ENCODE measurements around the gene DNAH14.

DNAH14 gene

DNA sequence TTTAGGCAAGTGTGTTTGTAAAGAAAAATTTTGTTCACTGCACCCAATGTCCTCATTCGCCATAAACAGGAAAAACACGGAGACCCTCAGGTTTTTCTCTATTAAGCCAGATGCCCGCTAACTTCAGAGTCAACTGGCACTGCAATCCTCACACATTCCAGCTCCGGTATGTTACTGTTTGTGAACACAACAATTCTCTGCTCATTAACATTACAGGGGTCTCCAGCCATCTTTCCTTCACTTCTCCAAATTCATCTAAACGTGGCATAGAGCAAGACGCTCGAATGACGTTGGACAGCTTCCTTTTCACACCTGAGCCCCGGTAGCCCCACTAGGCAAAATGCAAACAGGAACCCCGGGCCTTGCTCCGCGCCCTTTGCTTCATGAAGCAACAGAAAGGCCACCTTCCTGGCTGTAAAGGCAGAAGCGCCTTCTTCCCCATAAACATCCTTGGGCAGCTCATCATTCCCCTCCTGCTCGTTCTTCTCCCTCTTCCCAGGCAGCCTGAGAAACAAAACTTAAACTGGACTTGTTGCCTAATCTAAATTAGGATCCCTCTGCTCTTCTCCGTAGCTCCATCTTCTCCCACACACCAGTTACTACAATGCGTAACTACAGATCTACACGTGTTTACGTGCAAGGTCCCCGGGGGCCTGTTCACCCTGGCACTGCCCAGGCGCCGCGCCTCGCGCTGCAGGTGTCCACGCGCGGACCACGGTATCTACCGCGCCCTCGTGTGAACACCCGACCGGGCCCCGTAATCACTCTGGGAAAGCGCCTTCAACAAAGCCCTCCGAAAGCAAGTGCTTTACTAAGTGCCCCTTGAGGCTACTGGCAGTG is 497.1 kb downstream of the DNAH14 start:
- FAIRE-seq: no peak
- DNase-seq (ENCODE audit: low spot score): no peak

DNA sequence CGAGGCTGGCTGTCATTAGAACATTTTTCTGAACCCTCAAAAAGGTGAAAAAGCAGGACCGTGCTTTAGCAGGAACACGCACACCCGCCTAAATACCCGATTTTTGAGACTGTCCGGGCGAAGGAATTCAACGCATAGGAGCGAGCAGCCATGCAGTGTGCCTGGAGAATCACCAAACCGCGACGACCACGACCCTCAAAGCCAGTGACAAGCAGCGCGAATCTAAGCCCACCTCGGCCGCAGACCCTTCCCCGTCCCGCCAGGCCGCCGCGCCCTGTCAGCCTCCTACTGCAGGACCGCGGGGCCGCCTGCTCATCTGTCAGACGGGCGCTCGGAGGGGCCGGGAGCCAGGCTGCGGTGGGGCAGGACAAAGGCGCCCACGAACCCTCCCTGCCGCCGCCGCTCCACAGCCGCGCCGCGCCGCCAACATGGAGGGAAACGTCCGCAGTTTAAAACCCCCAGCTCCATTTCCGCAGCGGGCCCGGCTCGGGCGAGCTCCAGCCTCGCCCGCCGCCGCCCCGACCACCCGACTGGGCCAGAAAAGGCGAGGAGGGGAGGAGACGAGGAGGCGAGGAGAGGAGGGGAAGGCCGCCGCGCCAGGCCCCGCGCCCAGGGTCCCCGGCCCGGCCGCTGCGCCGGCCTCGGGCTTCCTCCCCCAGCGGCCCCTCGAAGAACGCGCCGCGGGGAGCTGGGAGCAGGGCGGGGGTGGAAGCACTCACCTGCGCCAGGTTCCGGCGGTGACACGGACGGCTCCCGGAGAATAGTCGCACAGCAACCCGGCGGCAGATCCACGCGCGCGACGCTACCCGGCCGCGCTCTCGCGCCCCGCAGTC is 498.0 kb downstream of the DNAH14 start, which contains the start of gene LBR:
Gene LBR, minus strand, starts transcription at position 804 of the 833 bp plus-strand sequence. CDS start 3,963 bp downstream, outside the sequence.
- DNase-seq (ENCODE audit: low spot score): no peak
- no peak for FAIRE-seq

DNA sequence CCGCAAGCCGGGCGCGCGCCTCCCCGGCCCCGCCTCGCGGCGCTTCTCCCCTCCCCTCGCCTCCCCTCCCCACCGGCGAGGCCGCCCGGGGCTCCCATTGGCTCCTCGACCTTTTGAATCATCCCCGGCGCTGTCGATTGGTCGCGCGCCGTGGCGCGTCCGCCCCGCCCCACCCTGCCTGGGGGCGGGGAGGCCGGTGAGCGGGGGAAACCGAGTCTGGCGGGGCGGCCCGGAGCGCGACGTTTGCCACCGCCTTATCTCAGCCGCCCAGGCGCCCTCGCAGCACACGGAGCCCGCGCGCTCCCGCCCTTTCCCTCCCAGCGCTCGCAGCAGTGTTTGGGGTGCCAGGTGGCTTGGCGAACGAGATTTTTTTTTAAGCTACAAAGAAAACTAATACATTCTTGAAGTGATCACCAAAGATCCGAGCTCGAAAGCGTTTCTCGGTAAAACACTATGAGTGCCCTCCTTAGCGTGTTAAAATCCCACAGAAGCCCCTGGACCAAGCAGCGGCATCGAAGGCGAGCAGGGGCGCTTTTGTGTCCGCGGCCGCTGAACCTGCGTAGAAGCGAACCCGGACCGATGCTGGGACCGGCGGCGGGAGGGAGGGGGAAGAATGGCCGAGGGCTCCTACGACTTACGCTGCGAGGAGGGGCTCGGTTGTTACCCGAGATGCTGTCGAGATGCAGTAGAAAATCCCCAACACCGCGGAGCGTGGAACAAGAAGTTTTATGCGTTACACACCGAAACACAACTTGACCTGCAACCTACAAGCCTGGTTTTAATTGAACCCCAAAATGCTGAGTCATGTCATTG is 498.8 kb downstream of the DNAH14 start:
- FAIRE-seq (no peak), DNase-seq (ENCODE audit: low spot score) (peak; percentile 79)

DNA sequence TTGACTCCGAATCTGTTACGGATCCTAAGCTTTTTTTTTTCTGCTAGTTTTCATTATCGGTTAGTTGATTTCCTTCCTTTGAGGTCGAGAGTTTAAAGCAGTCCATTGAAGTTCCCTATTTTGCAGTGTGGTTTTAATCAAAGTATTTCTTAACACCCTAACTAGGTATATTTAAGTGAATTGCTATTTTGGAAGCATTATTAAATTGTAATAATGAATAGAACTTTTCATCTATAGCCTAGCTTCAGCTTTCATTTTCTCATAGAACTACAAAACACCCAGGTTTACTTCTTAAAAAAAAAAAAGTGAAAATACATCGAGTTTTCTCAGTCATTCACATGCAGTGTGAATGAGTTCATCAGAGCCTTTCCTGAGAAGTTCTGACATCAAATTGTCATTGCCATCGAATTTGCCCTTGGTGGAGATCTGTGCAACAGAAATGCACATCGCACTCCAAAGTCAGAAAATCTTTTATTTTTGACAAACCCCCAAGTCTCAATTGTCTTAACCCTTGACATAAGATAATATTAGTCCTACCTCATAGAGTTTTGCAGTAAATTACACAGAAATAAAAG is 499.5 kb downstream of the DNAH14 start:
- peak; percentile 56 for FAIRE-seq
- DNase-seq (ENCODE audit: low spot score): no peak

DNA sequence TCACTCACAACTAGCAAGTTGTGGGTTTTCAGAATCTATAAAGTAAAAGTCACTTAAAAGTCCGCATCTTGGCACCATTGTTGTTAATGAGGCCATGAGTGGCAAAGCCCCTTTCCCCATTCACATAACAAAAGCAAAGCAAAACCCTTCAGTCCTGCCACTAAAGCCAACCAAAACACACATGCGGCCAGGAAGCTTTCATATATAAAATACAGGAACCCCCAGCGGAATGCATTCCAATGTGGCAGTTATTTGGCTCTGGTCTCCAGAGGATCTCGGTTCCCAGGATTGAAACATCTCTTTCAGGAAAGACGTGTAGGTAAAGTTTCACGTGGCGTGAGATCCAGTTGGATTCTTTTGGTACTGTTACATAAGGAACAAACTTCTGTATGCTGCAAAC is 500.8 kb downstream of the DNAH14 start:
- DNase-seq (ENCODE audit: low spot score): no peak
- FAIRE-seq: no peak

DNA sequence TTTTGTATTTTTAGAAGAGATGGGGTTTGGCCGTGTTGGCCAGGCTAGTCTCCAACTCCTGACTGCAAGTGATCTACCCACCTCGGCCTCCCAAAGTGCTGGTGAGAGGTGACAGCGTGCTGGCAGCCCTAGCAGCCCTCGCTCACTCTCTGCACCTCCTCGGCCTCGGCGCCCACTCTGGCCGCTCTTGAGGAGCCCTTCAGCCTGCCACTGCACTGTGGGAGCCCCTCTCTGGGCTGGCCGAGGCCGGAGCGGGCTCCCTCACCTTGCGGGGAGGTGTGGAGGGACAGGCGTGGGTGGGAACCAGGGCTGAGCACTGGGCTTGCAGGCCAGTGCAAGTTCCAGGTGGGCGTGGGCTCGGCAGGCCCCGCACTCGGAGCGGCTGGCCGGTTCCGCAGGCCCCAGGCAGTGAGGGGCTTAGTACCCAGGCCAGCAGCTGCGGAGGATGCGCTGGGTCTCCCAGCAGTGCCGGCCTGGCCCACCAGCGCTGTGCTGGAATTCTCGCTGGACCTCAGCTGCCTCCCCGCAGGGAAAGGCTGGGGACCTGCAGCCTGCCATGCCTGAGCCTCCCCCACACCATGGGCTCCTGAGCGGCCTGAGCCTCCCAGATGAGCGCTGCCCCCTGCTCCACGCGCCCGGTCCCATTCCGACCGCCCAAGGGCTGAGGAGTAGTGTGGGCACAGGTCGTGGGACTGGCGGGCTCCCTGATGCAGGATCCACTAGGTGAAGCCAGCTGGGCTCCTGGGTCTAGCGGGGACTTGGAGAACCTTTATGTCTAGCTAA is 501.8 kb downstream of the DNAH14 start:
- DNase-seq (ENCODE audit: low spot score) (no peak), FAIRE-seq (no peak)

DNA sequence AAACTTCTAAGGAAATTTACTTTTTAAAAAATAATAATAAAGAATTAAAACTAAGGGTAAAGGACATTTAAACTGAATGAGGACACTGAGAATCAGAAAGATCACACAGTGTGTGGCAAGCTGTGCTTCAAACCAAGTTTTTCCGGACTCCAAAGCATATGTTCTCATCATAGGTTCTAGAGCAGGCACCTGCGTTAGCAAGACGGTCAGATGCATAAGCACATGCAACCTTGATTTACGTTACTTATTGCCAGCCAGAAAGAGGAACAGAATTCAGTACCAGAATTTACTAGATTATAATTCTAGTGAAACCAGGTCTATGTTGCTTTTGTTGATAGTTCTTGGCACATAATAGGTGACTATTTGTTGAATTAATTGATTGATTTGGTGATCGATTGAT is 504.6 kb downstream of the DNAH14 start:
- DNase-seq (ENCODE audit: low spot score): no peak
- FAIRE-seq: no peak

DNA sequence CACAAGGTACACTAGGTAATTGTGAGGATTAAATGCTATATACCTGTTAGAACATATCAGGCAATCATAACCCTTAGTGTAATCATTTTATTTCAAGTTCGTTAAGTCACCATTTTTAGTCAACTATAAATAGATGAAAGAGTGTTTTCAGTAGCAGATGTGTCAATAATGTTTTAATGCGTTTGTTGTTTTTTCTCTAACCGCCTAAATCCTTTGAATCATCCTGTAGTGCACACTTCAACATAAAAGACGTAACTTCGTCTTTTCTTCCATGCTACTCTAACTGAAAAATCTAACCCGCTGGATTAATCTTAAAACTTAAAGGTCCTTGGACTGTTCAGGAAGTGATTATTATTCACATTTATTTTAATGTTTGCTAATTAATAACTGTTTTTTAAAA is 505.6 kb downstream of the DNAH14 start:
- FAIRE-seq: no peak
- no peak for DNase-seq (ENCODE audit: low spot score)

DNA sequence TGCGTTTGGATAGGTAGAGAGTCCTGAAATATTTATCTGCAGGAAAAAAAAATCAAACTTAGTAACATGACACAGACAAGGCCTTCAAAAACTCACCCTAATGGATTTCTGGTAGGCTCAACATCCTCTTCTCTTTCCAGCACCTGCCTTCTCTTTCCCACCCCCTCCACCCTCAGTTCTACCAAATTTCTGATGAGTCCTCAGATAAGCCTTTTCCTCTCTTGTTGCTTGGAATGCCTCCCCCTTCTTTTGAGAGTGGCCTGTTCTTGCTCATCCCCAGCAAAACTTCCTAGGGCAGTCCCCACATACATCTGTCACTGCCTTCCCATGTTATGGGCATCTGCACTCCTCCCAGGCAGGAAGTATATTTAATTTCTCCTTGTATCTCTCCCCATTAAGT is 506.0 kb downstream of the DNAH14 start:
- FAIRE-seq: no peak
- DNase-seq (ENCODE audit: low spot score): no peak

DNA sequence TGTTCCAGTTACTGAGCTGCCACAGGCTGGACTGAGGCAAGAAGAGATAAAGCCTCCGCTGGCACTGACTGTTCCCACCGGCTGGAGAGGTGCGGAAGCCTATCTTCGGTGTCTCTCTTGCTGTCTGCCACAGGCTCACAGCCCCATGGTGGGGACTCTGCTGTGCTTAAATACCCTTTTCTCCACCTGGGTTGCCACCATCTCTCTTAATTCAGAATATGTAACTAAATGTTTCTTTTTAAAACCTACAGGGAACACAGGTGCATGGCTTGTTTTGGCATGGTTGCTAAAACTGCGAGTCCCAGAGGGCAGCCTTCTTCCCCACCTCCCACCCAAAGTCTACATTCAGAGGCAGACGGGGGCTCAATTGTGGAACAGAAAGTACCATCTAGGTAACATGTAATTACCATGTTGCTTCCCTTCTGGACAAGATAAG is 506.5 kb downstream of the DNAH14 start:
- FAIRE-seq (no peak), DNase-seq (ENCODE audit: low spot score) (no peak)

DNA sequence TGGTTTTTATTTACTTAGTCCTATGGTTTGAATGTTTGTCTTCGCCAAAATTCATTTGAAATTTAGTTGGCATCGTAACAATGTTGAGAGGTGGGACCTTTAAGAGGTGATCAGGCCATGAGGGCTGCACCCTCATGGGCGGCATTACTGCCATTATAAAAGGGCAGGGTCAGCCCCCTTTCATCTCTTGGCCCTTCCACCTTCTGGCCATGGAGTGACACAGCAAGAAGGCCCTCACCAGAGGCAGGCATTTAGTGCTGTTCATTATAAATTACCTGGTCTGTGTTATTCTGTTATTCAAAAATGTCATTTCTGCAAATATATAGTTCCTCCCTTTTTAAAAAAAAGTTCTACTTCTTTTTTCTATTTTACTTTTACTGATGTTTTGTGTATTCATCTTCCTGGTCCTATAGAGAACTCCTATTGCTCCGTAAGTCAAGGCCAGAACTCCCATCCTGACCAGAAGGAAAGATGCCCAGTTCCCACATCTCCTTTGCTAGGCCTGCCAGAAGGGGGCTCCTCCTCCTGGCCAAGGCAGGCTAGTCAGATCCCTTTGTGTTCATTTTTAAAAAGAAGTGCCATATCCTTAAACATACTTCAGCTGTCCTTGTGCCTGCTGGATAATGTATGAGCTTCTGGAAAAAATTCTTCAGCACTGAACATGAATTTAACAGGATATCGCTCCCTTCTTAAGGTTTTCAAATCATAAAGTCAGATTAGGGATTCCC is 508.4 kb downstream of the DNAH14 start:
- FAIRE-seq: no peak
- no peak for DNase-seq (ENCODE audit: low spot score)

DNA sequence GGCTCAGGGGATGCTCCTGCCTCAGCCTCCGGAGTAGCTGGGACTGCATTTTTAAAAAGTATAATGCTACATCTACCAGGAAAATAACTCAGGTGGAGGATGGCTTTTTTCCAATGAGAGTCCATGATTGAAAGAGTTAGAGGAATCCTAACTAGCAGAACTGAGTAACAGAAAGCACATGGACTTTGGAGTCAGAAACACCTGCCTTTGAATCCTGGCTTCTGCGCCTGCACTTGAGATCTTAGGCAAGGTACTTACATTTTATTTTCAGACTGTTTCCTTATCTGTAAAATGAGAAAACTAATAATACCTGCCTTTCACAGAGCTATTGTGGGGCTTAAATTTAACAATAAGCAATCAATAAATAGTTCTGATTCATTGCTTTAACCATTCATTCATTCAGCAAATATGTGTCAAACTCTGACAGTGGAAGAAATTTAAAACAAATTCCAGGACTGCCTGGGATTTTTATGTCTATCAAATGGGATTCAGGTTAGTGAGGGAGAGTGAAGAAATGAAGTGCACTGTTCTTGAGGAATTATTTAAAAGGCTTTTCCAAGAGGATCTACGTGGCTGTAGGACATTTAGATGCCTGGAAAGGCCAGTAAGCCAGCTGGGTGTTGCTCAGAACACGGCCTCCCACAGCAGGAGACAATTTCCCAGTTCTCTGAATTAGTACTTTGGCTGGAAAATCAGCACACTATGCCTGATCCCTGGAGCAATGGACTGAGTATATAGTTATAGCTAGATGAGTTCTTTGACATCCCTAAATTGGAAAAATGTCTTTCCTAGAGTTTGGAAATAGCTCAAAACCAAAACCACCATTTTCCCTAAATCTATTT is 511.1 kb downstream of the DNAH14 start:
- DNase-seq (ENCODE audit: low spot score): no peak
- FAIRE-seq: no peak

DNA sequence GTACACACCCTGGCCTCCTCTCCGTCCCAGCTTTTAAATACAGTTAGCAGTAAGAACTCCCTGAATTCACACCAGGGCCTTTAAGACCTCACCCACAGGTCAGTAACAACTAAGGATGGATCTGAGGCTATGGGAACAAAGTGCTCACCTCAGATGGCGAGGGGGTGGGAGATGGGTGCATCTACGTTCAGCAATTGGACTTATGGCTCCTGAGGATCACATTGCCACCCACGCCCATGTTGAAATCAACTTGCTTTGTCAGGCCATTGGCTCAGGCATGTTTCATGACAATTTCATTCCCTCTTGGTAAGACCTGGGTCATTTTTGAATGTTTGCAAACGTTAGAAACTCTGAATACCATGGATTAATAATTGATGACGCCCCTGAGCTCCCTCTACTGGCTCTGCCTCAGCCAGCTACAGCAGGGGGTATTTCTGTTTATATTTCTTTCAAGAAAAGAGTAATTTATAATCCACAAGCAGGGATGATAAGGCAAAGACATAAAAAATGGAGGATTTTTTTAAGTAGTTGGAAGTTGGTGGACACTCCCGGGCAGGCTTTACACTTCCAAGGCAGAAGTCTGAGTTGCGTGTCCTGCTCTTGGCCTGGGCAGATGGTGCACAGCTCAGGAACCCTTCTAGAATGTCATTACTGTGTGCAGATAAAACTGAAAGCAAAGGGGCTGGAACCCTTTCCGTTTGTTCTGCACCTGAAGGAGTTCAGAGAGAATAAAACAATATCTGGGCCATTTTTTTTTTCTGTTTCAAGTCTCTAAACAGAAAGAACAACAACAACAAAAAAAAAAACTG is 512.0 kb downstream of the DNAH14 start:
- peak; percentile 46 for FAIRE-seq
- no peak for DNase-seq (ENCODE audit: low spot score)

DNA sequence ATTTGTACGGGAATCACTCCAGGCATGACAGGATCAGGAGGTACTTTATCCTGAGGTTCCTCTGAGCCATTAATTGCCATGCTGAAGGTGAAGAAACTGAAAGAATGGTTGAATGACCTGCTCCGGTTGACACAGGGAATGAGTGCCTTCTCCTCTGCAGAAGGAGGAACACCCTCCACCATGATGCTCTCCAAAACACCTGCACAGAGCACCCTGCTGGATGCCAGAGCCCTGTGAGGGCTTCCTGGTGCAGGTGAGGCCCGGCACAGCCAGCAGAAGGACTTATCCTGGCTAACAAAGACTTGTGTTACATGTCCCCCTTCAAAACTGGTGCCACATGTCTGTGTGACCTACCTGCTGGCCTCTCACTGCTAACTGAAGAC is 512.6 kb downstream of the DNAH14 start:
- DNase-seq (ENCODE audit: low spot score) (no peak), FAIRE-seq (no peak)

DNA sequence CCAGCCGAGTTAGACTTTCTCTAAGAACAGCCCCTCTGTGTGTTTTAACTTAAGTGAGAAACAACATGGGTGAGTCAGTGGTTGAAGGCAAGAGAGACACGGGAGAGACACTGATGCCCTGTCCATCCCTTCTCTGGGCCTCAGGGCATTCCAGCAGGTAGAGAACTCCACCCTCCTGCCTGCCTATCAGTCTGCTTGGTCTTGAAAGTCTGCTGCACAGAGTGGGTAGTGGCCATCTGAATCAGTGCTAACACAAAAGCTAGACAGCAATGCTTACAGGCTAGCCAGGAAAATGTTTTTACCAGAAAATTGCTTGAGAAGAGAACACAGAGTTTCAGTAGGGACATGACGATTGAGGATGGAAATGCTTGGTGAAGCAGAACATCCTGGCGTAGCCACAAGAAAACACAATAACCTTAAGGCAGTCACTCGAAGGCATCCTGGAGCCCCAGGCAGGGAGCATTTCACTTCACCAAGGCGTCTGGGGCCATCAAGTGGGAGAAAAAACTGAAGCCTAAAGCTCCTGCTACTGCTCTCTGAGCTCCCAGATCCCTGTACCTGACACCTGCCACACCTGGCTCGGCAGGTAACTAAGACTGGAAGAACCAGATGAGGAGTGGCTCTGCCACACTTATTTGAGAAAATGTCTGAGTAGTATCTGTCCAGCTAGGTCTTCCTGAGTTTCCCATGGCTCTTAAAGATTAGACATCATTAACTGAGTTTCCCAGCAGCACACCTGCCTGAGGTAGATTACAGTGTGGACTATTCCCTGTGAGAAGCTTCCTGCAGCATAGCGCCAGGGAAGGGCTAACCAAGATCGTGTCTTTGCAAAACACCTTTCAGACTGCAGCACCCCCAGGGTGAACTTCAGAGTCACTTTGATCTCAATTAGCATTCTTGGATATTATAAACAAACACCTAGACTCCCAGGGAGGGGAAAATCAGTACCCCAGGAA is 516.4 kb downstream of the DNAH14 start:
- peak; percentile 81 for DNase-seq (ENCODE audit: low spot score)
- FAIRE-seq: peak; percentile 73

DNA sequence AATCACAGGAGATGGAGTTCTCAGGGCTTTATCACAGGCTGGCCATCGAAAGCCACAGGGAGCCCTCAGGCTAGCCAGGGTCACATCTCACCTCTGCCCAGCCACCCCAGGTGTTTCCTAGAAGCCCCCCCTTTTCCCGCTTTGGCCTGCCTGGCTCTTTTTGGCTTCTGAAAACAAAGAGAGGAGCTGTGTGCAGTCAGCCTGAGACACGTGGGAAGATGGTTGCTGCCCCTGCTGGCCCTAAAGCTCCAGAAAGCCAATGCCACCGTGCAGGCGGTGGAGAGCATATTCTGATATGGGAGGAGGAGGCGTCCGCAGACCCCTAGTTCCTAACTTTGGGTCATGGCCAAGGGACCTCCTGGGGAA is 517.1 kb downstream of the DNAH14 start:
- FAIRE-seq: no peak
- DNase-seq (ENCODE audit: low spot score): no peak
